HL-60 (cell line): ENCODE measurements around the gene VSNL1.

Source experiments
- CTCF ChIP-seq: IDR thresholded peaks from one replicate; pipeline ENCODE4 v1.5.1; 2011; ENCODE audit warnings: low read length, control low read depth, inconsistent platforms; ENCODE audit not compliant: insufficient read depth
- GABPA ChIP-seq: IDR thresholded peaks from 2 replicates; pipeline ENCODE4 v1.6.1; 2012; ENCODE audit warnings: low read depth
- POLR2AphosphoS5 ChIP-seq: IDR thresholded peaks from 2 replicates; pipeline ENCODE4 v1.6.1; 2012; ENCODE audit warnings: low read depth
- REST ChIP-seq: IDR thresholded peaks from 2 replicates; pipeline ENCODE4 v1.6.1; 2012; ENCODE audit warnings: low read depth; ENCODE audit not compliant: insufficient replicate concordance

GRCh38 chr2:17620280-17620679 is 79.8 kb downstream of the VSNL1 start:
- no peak for TF ChIP-seq CTCF
- no peak for TF ChIP-seq REST
- no peak for TF ChIP-seq POLR2AphosphoS5
- TF ChIP-seq GABPA = no peak
